GM18511 (cell line): ENCODE data around the gene RGL1.

Experiments
- ATAC-seq: cut with Tn5 transposase; IDR thresholded peaks from one replicate; pipeline ENCODE4 v1.9.1; 2021; ENCODE audit warnings: mild to moderate bottlenecking, moderate library complexity; ENCODE audit not compliant: unreplicated experiment

Gene RGL1

GRCh38 chr1:183942933-183943693 lies 138.2 kb downstream of the RGL1 start:
- ATAC-seq: no peak

- no peak for ATAC-seq
Observed at GRCh38 chr1:183945428-183946319, 140.8 kb downstream of the RGL1 start.

- ATAC-seq: no peak
Observed at GRCh38 chr1:183946320-183946613, 141.3 kb downstream of the RGL1 start.

DNA sequence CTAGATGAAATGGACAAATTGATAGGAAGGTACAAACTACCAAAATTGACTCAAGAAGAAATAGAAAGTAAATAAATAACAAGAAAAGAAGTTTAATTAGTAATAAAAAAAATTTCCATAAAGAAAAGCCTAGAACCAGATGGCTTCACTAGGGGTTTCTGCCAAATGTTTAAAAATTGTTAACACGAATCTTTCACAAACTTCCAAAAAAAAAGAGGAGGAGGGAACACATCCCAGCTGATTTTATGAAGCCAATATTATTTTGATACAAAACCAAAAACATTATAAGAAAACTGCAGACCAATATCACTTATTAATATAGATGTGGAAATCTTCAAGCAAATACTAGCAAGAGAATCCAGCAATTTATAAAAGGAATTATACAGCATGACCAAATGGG lies 143.1 kb downstream of the RGL1 start:
- ATAC-seq: no peak

DNA sequence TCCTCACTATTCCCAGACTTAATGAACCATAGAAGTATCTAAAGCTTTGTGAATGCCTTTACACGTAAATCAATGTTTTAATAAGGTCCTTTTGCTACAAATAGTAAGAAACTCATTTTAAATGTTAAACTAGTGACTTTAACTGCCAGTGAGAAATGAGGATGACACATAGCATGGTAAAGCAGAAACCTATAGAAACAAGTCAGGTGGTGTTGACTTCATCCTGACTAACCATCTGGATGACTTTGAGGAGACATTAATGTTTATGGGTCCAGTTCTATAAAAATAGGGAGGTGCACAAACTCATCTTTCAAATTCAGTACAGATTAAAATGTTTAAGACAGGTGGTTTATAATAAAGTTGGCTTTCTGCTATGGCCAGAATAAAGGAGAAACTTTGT lies 147.2 kb downstream of the RGL1 start:
- ATAC-seq: no peak

- ATAC-seq: no peak
Observed at GRCh38 chr1:183953031-183953430, 148.1 kb downstream of the RGL1 start.

- no peak for ATAC-seq
Observed at GRCh38 chr1:183954496-183954895, 149.6 kb downstream of the RGL1 start.

- peak; percentile 100 for ATAC-seq
Observed at GRCh38 chr1:183956559-183957188, 151.8 kb downstream of the RGL1 start.

DNA sequence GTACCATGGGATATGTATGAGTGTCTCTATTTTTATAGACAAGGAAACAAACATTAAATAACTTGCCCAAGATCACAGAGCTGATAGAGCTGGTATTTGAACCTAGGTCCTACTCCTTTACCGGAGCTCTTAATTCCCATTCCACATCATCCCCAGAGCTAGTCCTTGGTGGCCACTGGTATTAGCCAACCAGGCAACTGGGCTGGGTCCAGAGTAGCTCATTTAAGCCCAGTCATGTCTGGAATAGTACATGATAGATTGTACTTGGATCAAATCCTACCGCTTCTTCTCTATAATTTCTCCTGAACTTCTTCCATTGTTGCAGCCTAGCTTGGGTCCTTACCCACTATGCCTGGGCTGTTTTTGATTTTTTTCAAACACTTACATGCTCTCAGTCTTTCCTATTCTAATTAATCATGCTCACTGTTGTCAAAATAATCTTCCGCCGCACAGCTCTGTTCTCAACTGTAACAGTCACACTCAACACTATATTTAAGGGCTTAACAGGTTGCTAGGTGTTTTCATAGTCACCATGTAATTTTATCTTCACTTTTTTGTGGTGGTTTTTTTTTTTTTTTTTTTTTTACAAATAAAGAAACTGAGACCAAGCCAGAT lies 152.4 kb downstream of the RGL1 start:
- ATAC-seq: no peak

GRCh38 chr1:183958958-183959357 lies 154.0 kb downstream of the RGL1 start:
- no peak for ATAC-seq

DNA sequence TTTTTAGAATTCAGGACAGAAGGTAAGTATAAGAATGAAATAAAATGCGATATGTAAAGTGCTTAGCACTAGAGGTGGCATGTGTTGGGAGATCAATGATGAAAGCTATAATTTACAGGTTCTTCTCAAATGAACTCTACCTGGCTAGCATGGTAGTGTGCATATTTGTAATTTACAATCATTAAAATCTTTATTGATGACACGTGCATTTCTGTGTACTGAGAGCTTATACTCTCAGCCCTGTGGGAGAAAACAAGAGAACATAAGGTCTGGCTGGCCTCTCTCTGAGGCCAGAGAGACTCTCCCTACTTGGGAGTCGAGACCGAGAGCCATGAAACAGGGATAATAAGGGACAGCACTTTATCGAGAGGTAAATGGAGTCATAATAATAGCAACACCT lies 156.2 kb downstream of the RGL1 start:
- no peak for ATAC-seq

GRCh38 chr1:183962903-183963302 lies 158.0 kb downstream of the RGL1 start:
- ATAC-seq: no peak

DNA sequence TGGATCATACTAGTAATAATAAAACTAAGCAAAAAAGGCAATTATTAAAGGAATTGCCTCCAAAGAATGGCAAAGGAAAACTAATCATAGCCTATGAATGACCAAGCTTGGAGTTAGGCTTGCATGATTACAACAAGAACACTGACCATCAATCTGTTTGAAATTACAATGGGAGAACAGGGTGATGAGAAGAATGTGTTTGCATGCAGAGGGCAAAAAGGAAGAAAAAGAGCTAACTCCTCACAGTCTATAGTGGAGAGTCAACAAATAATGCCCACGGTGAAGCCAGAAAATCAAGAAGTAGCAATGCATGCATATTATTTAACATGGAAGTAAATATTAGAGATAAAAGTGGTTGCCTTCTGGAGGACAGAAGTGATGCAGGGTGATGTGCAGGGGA lies 160.8 kb downstream of the RGL1 start:
- no peak for ATAC-seq

DNA sequence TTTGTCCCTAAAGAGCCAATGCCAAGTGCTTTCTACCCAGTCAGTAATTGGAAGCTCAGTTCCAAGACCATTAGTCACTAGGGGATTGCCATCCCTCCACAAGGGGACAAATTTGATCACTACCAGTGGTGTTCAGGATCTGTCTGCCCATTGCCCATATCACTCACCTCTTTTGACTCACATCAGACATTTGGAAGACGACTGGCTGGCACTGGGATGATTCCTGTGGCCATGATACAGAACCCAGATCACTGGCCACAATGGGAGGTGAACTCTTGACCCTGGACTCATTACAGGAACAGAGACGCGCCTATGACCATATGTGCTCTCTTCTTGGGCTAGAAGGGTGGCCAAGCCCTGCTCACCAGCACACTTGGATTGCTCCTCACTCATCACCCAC lies 161.6 kb downstream of the RGL1 start:
- no peak for ATAC-seq

GRCh38 chr1:183967914-183968313 lies 163.0 kb downstream of the RGL1 start:
- ATAC-seq: no peak

- no peak for ATAC-seq
Observed at GRCh38 chr1:183968386-183968785, 163.5 kb downstream of the RGL1 start.

DNA sequence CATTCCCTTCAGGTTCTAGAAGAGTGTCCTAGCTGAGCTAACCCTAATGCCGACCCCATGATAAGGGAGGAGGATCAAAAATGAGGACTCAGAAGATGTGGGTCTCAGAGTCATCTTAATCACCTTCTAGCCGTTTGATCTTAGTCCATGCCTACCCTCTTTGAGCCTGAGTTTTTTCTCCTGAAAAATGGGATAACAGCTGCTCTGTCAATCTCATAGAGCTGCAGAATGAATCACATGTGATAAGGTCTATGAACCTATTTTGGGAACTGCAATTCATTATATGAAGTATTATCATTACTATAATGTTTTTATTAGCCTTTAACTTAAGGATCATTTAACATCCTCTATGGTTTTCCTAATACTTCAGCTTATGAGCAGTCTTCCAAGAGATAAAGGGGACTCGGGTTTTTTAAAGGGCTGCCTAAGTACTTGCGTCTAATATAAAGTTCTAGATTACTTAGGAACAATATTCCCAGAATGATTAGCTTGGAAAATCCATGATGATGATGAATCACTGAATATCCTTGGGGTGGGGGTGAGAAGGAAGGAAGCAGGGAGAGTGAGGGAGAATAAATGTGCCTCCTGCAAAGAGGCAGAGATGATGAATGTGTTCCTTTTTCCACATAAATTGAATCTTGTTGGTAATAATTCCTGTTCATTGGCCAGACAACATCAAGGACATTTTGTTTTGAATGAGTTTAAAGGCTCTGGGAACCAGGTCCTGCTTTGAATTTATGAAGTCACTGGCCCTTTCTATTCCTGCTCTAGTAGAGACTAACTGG lies 165.8 kb downstream of the RGL1 start:
- no peak for ATAC-seq

DNA sequence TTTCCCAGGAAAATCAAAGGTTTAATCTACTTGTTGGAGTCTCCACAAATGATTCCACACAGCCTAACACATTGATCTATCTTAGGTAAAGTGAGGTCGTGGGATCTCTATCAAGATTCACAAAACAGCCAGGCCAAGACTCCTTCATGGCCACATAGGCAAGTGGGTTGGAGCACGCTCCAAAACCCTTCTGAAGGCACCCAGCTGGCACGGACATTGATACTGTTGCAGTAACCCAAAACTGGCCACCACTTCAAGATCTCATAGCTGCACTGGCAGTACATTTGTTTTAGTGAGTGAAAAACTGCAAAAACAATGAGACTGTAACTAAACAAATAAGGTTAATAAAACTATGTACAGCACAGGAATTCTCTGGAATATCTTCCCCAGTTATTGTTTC lies 170.7 kb downstream of the RGL1 start:
- no peak for ATAC-seq

DNA sequence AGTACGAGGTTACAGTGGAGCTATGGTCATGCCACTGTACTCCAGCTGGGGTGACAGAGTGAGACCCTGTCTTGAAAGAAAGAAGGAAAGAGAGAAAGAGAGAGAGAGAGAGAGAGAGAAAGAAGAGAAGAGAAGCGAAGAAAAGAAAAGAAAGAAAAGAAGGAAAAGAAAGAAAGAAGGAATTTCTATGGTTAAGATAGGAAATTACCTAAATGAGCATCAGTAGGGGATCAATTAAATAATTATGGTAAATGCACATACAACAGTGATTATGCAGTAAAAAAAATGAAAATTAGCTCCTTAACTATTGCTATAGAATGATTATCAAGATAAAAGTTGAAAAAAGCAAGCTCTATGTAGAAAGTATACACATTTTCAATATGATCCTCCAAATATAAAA lies 172.8 kb downstream of the RGL1 start:
- ATAC-seq: no peak
